DOHH2 (cell line): ENCODE data around the gene TACR2.

Experiments
- EZH2phosphoT487 ChIP-seq: fragments of 200-600 bp; sonication (generic); IDR thresholded peaks from 2 replicates; pipeline ENCODE4 v1.6.1; 2017; ENCODE audit warnings: borderline replicate concordance, mild to moderate bottlenecking, antibody characterized with exemption, low read length, moderate library complexity, mixed read lengths
- TF ChIP-seq, protein P1 (sequence below): fragments of 200-600 bp; sonication (generic); IDR thresholded peaks from one replicate; pipeline ENCODE4 v1.5.1; 2014; ENCODE audit warnings: antibody characterized with exemption, mild to moderate bottlenecking, low read depth, low read length; ENCODE audit not compliant: poor library complexity, severe bottlenecking

DNA sequence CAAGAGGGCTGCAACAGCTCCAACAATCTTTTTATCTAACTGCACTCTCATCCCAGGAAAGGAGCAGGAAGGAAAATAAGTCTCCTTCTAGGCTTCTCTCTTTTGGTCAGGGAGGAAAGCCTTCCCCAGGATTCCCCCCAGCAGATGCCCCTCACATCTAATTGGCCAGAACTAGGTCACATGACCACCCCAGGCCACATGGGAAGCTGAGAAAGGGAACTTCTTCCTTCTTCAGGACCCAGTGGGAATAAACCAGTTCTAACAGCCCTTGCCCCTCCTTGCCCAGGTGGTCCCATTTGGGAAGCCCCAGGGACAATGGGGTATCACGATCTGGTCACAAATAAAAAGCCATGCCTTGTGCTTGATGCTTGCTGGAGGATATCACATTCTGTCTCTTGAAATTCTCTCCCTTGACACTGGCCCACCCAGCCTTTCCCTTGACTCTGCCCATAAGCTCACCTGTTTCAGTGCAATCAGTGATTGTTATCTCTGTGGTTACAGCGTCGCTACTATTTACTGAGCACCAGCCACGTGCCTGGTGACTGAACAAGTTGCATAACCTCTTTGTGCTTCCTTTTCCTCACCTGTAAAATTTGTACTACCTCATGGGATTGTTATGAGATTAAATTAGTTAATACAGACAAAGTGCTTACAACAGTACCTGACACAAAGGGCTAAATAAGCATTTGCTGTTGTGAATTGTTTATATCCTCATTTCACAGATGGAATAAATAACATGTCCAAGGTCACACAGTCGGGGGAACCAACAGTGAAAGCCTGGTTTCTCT lies 9.0 kb upstream of the TACR2 start:
- TF ChIP-seq, protein P1, sequence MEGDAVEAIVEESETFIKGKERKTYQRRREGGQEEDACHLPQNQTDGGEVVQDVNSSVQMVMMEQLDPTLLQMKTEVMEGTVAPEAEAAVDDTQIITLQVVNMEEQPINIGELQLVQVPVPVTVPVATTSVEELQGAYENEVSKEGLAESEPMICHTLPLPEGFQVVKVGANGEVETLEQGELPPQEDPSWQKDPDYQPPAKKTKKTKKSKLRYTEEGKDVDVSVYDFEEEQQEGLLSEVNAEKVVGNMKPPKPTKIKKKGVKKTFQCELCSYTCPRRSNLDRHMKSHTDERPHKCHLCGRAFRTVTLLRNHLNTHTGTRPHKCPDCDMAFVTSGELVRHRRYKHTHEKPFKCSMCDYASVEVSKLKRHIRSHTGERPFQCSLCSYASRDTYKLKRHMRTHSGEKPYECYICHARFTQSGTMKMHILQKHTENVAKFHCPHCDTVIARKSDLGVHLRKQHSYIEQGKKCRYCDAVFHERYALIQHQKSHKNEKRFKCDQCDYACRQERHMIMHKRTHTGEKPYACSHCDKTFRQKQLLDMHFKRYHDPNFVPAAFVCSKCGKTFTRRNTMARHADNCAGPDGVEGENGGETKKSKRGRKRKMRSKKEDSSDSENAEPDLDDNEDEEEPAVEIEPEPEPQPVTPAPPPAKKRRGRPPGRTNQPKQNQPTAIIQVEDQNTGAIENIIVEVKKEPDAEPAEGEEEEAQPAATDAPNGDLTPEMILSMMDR: no peak
- TF ChIP-seq EZH2phosphoT487: no peak
